SKM-1 (cell line): ENCODE results near the gene GALNT6.

Experiments used
- DNase-seq: peaks from one replicate; lab custom pipeline; 2025; ENCODE audit not compliant: unreplicated experiment; lab: John Stamatoyannopoulos, UW

The GALNT6 gene

DNA sequence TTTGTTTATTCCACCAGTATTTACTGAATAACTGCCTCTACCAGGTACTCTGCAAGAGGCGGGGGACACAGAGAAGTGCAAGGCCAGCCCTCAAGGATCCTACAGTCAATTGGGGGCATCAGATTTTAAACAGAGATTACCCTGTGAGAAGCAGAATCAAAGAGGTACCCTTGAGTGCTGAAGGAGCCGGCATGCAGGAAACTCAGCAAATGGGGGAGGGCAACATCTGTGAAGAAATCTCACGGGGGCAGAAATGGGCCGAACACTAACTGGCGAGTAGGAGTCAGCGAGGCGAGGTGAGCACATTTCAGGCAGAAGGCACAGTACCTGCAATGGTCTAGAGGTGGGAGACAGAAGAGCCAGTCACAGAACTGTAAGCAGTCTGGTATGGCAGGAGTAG is 9.0 kb downstream of the GALNT6 start:
- no peak for DNase-seq

DNA sequence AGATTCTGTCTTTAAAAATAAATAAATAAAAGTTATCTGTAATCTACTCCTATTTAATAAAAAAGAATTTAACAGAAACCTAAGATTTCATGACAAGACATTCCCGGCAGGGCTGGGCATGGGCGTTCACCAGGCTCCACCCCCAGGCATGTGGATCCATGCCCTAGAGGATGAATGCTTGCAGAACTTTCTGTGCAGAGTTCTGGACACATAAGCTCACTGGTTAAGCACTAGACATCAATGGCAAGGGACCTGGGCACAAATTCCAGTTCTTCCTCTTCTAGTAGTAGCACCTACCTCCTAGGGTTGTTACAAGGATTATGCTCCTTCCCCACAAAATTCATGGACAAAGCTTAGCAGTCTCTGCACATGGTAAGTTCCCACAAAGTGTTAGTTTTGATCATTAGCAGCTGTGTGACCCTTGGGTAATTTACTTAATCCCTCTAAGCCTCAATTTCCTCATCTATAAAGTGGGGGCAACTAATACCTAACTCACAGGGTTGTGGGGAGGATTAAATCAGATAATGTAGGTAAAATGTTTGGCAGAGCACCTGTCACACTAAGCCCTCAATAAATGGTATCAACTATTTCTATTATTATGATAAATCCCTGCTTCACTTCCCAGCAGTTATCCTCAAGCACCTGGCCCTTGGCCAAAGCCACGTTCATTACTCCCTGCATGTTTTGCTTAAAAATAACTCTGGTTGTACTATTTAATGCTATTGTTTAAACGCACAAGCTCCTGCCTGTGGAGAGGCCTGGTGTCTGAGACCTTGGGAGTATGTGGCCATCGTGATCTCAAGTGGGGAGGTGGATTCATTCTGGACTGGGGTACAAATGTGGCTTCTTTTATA is 9.8 kb downstream of the GALNT6 start:
- DNase-seq, result no peak

DNA sequence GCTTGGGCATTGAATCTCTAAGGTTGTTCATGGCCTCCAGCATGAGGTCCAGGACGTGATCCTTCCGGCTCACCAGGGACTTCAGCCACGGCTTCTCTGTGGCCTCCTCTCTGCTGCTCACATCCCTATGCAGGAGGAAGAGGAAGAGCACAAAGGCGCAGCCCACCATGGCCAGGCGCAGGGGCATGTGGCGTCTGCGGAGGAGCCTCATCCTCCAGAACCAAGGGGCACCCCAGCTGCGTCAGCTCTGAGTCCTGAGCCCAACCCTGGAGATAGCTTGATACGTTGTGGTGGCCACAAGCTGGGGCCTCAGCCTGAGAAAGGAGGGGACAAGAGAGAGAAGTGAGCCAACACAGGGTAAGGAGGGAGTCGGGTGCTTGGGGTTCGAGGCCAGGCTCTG is 11.6 kb downstream of the GALNT6 start:
- DNase-seq, result no peak

DNA sequence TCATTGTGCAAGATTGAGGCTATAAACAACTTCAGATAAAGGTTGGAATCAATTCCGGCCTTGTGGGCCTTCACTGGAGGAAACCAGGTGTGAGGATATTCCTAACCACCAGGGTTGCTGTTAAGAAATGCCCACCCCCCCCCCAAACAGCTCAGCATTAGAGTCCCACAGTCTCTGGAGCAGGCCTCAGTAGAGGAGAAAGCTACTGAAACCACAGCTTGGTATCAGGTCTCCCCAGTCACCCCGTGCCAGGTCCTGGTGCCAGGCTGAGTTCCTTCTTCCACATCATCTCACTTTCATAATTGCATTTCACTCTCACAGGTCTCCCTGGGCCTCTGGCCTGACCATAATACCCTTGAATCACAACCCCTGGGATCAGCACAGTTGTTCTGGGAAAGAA is 12.5 kb downstream of the GALNT6 start:
- no peak for DNase-seq

DNA sequence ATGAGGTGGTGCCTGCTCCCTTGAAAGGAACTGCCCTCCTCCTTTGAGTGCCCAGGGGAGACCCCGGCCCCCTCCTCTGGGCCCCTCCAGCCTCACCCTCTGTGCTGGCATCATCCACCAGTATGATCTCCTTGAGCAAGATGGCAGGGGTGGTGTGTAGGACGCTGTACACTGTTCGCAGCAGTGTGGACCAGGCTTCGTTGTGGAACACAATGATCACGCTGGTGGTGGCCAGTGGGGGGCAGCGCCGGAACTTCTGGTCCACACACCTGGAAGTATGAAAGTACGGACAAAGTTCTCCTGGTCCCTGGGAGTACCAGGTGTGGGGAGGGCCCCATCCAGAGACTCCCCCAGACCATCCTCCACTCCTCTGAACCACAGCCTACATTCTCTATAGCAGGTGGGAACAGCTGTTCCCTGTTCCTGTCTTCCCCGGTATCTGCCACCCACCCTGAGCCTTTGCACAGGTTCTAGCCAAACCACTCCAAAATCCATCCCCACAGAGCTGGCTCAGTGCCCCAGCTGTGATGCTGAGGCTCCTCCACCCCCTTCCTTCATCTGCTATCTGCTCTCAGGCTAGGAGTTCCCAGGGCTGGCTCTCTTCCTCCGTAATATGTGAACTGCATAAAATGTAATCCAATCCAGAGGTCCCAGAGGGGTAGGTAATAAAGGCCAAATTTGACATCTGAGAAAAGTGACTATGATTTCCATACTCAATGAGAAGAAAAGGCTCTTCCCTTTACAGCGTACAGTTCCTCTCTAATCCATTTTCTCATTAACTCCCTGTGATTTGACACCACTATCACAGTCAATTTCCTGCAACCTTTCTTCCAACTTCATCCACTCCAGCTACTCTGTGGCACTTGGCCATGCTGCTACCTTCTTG is 13.9 kb downstream of the GALNT6 start:
- no peak for DNase-seq

DNA sequence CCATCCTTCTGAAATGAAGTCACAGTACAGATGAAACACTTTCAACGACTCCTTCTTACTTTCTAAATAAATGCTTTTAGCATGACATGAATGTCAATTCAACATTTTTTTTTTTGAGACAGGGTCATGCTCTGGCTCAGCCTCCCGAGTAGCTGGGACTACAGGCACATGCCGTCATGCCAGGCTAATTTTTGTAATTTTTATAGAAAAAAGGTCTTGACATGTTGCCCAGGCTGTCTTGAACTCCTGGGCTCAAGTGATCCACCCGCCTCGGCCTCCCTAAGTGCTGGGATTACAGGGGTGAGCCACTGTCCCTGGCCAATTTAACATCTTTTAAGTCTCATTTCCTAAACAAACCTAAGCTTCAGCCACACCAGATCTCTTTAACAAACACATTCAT is 16.4 kb downstream of the GALNT6 start:
- DNase-seq, result no peak

DNA sequence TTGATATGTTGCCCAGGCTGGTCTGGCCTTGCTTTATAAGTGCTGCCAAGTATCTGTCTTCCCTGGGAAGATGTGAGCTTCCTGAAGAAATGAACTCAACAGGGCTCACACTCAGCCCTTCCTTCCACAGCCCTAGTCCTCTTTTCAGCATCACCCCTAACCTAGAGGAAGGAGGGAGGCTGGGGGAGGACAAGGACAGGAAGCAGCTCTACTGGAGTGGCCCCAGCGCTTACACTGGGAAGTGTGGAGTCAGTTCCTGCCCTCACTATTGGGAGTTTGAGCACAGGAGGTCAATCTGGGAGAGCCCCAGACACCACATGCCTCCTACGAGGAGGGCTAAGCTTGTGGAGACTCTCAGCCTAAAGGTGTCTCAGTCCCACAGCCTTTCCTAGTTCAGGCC is 16.8 kb downstream of the GALNT6 start:
- DNase-seq, result no peak

DNA sequence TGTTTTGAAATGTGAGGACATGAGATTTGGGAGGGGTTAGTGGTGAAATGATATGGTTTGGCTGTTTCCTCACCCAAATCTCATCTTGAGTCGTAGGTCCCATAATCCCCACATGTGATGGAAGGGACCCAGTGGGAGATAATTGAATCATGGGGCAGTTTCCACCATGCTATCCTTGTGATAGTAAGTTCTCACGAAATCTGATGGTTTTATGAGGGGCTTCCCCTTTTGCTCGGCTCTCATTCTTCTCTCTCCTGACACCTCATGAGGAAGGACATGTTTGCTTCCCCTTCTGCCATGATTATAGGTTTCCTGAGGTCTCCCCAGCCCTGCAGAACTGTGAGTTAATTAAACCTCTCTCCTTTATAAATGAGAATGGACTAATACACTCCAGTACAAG is 18.0 kb downstream of the GALNT6 start:
- DNase-seq, result no peak

DNA sequence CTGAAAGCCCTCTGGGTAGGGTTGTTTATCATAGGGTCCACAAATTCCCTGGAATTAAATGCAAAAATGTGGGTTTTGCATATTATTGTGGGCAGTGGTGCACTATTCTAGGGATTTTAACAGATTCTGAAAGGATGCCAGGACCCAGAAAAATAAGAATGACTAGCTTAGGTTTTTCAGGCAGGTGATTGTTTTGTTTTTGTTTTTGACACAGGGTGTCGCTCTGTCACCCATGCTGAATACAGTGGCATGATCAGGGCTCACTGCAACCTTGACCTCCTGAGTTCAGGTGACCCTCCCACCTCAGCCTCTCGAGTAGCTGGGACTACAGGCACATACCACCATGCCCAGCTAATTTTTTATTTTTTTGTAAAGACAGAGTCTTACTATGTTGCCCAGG is 19.2 kb downstream of the GALNT6 start:
- no peak for DNase-seq

DNA sequence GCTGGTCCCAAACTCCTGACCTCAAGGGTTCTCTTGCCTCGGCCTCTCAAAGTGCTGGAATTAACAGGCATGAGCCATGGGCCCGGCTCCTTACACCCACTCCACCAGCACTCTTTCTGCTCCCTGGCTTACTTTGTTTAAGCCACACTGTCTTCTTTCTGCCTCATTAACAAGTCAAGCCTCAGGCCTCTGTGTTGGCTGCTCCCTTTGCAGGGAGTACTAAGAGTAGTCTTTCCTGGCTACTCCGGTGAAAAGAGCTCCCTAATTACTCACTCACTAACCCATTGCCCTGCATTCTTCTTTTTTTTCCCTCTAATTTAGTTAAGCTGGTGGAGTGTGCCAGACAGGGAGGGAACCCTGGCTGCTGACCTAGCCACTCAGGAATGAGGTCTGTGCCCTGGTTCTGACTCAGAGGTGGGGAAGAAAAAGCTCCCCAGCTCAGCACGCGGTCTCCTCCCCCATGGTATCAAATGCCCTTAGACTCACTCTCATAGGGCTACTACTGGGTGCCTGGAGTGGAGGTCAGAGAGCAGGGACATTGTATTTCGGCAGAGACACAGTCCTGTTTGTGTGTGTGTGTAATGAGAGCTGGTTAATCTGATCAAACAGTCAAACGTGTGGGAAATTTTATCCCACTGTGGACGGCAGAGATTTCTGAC is 19.8 kb downstream of the GALNT6 start:
- no peak for DNase-seq

DNA sequence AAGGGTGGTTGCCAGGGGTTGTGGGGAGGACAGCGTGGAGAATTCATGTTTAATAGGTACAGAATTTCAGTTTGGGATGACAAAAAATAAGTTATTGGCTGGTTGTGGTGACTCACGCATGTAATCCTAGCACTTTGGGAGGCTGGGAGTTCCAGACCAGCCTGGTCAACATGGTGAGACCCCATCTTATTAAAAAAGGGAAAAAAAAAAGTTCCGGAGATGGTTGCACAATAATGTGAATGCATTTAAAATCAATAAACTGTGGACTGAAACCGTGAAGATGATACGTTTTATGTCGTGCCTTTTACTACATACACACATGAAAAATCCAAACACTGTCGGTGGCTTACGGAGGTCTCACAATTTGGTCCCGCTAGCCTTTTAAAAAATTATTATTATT is 20.5 kb downstream of the GALNT6 start:
- no peak for DNase-seq

DNA sequence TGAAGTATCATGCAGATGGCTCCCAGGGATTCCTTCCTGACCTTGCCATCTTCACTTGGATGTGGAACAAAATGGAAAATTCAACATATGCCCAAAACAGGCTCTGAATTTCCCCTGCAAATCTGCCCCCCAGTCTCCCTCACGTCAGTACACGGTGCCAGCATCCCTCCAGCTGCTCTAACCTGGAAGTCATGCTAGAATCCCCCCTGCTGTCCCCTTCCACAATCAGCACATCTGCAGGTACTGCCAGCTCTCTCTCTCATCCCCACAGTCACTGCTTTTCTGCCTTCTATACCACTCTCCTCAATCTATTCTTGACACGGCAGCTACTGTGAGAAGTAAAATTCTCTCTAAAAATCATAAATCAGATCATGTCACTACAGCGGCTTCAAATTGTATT is 21.6 kb downstream of the GALNT6 start:
- DNase-seq, result no peak

DNA sequence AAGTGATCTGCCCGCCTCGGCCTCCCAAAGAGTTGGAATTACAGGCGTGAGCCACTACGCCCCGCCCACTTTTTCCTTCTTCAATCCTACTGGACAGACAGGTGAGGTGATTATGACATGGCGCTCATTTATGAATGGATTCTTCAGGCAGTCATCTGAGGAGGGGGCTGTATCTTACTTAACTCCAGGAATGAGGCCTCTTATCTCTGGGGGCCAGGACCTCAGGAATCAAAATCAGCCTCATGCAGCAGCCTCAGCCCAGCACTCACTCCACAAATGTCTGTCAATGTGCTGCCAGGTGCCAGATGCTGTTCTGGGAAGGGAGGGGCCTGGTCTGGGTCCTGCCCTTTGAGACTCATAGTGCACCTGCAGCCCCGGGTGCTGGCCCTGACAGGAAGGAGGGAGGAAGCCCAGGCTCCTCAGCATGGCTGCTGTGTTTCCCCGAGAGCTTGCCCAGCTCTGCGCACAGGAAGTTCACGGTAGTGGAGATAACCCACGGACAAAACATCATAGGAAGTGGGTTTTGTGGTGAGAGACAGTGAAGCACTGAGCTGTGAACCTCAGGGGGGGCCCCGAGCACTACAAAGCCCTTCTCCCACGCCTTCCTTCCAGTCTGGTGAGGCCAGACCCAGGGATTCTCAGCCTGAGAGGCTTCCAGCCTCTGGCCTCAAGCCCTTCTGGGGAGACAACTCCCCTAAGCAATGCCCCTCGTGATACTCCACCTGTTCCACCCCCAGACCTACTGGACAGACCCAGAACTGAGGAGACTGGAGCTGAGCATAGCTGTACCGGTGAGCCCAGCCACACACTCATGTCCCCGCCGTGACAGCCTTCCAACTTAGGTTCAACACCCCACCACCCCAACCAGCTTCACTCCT is 22.3 kb downstream of the GALNT6 start:
- peak; percentile 30 for DNase-seq

DNA sequence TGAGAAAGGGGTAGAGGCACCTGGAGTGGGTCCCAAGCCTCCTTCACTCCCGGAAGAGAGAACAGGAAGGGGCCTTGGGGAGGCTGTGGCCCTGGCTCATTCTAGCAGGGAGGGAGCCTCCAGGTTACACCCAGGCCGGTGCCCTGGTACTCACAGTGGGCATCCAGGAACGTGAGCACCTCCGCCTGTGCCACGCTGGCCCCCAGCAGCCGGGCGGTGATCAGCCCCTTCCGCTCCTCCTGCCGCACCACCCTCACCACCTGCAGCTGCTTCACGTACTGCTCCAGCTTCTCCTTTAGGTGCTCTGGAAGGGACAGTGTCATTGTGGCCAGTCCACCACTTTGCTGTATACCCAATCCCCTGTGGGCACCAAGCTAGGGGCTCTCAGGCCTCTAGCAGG is 25.9 kb downstream of the GALNT6 start:
- no peak for DNase-seq

DNA sequence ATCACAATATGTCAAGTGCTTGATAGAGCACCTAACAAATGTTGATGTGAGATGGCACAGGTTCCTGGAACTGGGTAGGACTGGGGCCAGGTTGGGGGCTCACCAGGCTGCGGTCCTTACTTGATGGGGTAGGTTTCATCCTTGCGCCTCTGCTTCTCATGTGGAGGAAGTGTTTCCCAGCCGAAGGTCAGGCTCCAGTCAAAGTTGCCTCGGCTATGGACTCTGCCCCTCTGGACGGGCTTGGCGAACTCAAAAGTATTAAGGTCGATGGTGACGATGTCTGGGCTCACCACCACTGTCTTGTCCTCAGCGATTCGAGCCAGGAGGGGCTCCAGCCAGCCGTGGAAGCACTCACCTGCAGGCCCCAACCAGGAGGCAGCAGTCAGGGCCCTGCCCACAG is 27.2 kb downstream of the GALNT6 start:
- DNase-seq, result no peak

DNA sequence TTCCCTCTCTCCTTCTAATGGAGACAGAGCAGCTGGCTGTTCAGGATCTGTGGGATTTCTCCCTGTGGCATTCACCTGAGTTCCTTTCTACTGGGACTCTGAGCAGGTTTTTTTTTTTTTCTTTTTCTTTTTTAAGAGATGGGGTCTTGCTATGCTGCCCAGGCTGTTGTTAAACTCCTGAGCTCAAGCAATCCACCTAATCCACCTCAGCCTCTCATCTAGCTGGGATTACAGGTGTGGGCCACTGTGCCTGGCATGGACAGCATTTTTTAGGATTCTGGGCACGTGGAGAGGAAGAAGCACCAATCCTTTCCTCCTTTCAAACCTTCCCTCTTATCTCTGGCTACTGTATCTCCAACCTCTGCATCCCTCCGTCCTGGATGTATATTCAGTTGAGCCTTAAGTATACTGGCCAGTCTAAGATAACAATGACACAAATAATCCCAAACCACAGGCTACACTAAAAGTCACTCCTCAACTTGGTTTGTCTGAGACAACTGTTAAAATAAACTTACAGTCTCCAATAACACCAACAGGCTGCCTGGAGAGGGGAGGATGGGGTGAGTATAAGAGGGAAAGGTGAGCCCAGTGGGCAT is 28.4 kb downstream of the GALNT6 start:
- no peak for DNase-seq

DNA sequence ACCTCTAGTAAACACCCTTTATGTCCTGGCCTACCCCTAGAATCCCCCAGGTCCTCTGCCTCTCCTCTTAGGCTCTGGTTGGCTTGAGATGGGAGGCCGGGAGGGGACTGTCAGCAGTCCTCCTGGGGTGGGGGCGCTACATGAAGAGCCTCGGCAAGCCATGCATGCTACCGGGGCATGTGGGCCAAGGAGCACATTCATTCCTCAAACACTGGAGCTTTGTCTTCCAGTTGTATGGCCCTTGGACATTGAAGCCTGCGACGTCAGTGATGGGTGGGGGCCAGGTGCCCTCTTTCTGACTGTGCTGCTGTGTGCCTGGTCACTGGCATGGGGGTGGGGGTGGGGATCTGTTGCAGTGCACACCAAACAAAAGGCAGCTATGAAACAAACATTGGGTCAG is 28.9 kb downstream of the GALNT6 start:
- no peak for DNase-seq

DNA sequence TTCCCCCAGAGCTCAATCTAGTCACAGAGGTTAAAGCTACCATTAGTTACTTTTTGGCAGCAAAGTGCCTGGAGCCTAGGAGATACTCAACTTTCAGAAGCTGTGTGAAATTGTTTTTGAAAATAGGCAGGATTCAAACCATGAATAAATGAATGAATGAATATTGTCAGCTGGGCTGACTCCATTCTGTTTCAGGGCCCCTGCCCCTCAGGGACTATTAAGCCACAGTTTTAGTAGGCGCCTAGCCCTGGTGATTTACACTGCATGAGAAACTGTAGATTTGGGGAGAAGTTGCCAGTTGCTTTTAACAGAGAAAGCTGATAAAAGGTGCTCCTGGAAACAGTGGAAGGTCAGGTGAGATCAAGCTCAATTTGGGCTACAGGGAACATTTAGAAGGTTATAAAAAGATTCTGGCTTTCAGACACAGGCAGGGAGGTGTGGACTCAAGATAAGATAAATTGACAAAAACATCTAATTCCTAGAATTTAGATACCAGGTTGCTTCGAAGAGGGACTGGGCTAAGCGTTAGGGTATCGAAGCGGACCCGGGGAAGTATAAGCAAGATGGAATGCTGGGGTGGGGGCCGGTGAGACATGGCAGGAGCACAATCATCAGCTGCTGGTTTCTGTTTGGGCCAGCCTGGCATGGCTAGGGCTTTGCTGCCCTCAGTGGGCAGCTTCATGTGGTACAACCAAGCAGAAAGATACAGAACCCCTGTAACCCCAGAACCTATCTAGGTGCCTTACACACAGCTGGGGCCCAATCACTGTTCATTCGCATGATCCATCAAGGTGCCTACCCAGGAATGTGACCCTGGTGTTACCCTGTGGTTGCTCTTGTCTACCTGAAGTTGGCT is 29.8 kb downstream of the GALNT6 start:
- DNase-seq, result no peak

DNA sequence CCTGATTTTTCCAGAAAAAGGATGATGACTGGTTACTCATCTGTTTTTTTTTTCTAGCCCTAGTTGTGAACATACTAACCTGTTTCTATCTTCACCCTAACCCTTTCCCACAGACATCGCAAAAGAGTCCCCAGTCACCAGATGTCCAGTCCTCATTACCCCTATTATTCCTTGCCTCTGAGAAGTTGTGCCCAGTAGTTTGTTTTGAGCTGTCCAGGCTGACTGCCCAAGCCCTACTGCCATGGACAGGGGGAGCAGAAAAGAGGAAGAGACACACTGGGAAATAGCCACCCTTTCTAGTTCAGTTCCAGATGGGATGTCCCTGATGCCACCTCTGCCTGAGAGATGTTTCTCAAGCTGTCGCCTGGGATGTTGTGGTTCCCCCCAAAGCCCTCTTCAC is 30.9 kb downstream of the GALNT6 start:
- DNase-seq, result no peak
